Fibroblast of upper back skin (primary cell): ENCODE measurements around the gene METTL1.
"Not testable (repeated sequence)": the region's sequence is repeated elsewhere in the genome, so short reads cannot be mapped to it uniquely, and the experiment has no call there.

Source experiments
- DNase-seq: peaks from one replicate; pipeline ENCODE4 v3.0.0-alpha.2; 2013

The METTL1 gene

DNA sequence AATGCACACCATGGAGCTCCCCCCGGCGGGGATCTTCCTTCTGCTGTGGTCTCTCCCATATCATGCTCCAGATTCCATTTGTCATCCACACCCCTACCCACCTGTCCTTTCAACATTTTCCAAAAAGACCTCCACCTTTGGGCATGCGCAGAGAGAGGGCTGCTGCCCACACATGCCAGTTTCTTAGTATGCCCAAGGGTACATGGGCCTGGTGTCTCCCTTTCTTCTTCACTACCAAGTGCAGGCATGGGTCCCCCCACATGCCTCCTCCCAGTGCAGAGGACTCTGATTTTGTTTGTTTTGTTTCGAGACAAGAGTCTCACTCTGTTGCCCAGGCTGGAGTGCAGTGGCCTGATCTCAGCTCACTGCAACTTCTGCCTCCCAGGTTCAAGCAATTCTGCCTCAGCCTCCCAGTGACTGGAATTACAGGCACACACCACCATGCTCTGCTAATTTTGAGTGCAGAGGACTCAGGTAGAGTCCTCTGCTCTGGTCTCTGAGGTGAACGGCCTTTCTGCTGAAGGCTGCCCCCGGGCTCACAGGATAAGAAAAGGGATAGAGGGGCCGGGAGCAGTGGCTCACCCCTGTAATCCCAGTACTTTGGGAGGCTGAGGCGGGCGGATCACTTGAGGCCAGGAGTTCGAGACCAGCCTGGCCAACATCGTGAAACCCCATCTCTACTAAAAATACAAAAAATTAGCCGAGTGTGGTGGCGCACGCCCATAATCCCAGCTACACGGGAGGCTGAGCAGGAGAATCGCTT, 49.9 kb downstream of the METTL1 start:
- DNase-seq: not testable (repeated sequence)

DNA sequence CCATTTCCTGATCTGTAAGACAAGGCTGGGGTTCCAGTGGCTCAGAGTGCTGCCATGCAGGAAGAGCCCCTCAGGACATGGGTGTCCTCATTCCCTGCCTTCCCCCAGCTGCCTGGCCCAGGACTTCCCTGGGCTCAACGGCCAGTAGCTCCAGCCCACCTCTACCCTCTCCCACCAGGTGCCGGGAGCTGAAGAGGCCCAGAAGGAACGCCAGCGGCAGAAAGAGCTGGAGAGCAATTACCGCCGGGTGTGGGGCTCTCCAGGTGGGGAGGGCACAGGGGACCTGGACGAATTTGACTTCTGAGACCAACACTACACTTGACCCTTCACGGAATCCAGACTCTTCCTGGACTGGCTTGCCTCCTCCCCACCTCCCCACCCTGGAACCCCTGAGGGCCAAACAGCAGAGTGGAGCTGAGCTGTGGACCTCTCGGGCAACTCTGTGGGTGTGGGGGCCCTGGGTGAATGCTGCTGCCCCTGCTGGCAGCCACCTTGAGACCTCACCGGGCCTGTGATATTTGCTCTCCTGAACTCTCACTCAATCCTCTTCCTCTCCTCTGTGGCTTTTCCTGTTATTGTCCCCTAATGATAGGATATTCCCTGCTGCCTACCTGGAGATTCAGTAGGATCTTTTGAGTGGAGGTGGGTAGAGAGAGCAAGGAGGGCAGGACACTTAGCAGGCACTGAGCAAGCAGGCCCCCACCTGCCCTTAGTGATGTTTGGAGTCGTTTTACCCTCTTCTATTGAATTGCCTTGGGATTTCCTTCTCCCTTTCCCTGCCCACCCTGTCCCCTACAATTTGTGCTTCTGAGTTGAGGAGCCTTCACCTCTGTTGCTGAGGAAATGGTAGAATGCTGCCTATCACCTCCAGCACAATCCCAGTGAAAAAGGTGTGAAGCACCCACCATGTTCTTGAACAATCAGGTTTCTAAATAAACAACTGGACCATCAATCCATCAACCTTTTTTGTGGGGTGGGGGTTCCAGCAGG, 51.0 kb downstream of the METTL1 start:
- DNase-seq: no peak

DNA sequence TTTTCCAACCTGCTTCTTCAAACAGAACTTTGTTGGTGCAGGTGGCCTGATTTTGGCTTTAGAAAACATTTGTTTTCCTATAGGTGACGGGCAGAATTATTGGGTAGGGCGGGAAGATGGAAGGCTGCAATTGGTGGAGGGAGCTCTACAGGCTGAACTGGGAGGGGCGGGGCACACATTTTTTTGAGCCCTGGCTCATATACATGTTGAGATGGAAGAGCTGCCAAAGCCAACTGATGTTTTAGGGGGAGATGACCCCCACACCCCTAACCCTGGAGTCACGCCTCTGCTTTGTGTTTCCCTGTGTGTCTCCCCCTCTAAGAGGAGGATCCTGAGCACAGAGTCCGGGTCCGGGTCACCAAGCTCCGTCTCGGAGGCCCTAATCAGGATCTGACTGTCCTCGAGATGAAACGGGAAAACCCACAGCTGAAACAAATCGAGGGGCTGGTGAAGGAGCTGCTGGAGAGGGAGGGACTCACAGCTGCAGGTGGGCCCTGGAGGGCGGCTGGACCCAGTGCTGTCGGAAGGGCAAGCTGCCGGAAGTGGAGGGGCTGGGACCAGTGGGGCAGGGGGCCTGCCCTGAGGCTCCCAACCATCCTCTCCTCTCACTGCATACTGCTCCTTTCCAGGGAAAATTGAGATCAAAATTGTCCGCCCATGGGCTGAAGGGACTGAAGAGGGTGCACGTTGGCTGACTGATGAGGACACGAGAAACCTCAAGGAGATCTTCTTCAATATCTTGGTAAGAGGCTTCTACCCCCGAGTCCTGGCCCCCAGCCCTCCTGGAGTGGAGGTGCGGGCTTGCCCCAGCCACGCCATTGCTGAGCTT, 51.9 kb downstream of the METTL1 start:
- DNase-seq: no peak

DNA sequence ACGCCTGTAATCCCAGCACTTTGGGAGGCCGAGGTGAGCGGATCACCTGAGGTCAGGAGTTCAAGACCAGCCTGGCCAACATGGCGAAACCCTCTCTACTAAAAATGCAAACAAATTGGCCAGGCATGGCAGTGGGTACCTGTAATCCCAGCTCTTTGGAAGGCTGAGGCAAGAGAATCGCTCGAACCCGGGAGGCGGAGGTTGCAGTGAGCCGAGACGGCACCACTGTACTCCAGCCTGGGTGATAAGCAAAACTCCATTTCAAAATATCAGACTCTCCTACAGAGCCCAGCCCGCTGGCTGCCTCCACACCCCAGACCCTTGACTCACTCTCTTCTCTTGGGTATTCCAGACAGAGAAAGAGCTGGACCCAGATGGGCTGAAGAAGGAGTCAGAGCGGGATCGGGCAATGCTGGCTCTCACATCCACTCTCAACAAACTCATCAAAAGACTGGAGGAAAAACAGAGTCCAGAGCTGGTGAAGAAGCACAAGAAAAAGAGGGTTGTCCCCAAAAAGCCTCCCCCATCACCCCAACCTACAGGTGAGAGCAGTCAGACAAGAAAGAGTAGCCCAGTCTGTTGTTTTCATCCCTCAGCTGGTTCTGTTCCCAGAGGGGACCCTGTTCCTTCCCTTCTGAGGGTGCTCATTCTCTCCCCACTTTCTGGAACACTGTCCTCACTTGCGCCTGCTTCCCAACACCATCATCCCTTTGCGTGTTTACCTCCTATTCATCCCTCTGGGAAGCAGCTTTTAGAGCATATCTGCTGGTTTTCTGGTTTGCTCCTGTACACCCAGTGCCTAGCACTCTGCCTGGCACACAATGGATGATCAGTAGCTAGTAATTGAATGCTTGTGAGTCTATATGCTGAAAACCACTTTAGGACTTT, 53.0 kb downstream of the METTL1 start:
- DNase-seq: no peak
